Measurements from ENCODE around the gene NELL1. TPM values are rescaled to one million over a fixed set of nuclear protein-coding genes. Genes with fewer than 3 reads are reported as not detected.

The NELL1 gene
- total and polyA plus RNA-seq, 10 donors = 0.20 TPM; not detected in 9

GRCh38 chr11:20783220-20783619 lies 113.8 kb downstream of the NELL1 start:
- H3K4me3 ChIP-seq = no peak overlapping the region
- no peak for TF ChIP-seq POLR2A (IDR thresholded peaks at IDR 0.05)
- TF ChIP-seq, protein P1, sequence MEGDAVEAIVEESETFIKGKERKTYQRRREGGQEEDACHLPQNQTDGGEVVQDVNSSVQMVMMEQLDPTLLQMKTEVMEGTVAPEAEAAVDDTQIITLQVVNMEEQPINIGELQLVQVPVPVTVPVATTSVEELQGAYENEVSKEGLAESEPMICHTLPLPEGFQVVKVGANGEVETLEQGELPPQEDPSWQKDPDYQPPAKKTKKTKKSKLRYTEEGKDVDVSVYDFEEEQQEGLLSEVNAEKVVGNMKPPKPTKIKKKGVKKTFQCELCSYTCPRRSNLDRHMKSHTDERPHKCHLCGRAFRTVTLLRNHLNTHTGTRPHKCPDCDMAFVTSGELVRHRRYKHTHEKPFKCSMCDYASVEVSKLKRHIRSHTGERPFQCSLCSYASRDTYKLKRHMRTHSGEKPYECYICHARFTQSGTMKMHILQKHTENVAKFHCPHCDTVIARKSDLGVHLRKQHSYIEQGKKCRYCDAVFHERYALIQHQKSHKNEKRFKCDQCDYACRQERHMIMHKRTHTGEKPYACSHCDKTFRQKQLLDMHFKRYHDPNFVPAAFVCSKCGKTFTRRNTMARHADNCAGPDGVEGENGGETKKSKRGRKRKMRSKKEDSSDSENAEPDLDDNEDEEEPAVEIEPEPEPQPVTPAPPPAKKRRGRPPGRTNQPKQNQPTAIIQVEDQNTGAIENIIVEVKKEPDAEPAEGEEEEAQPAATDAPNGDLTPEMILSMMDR (IDR thresholded peaks at IDR 0.05 in 8 of 11, conservative IDR thresholded peaks at IDR 0.05 in 3 of 11) = no peak
- TF ChIP-seq POLR2AphosphoS5 (IDR thresholded peaks at IDR 0.05) = no peak
- no peak for DNase-seq
- H3K27me3 ChIP-seq (replicated peaks in 1 of 7) = no peaks in the 10 kb centered on the region
- H3K4me1 ChIP-seq = no peaks in the 10 kb centered on the region
- H3K9me3 ChIP-seq = peaks cover 0 to 5% (median 0%) of the 10 kb centered on the region in 8 donors
- H3K27ac ChIP-seq = no peak overlapping the region
- H3K36me3 ChIP-seq = no peaks in the 10 kb centered on the region
- 72 to 85% (median 74%) methylated on average over 4 of the region's 4 CpGs for WGBS, 5 donors
- intact Hi-C loops (cut with DNase I; ENCODE audit: low total_unique reads) = no loop called here

GRCh38 chr11:20790622-20791021 lies 121.2 kb downstream of the NELL1 start:
- no peaks in the 10 kb centered on the region for H3K27me3 ChIP-seq (replicated peaks in 1 of 7)
- H3K27ac ChIP-seq = no peak overlapping the region
- H3K9me3 ChIP-seq = no peaks in the 10 kb centered on the region
- no peaks in the 10 kb centered on the region for H3K36me3 ChIP-seq
- no peak overlapping the region for H3K4me3 ChIP-seq
- DNase-seq = no peak
- no peaks in the 10 kb centered on the region for H3K4me1 ChIP-seq
- TF ChIP-seq, protein P1 (IDR thresholded peaks at IDR 0.05 in 8 of 11, conservative IDR thresholded peaks at IDR 0.05 in 3 of 11) = no peak
- TF ChIP-seq POLR2AphosphoS5 (IDR thresholded peaks at IDR 0.05) = no peak
- no peak for TF ChIP-seq POLR2A (IDR thresholded peaks at IDR 0.05)
- intact Hi-C loops (cut with DNase I; ENCODE audit: low total_unique reads) = no loop called here
- WGBS, 5 donors = 72 to 87% (median 75%) methylated on average over 3 to 7 of the region's 7 CpGs

DNA sequence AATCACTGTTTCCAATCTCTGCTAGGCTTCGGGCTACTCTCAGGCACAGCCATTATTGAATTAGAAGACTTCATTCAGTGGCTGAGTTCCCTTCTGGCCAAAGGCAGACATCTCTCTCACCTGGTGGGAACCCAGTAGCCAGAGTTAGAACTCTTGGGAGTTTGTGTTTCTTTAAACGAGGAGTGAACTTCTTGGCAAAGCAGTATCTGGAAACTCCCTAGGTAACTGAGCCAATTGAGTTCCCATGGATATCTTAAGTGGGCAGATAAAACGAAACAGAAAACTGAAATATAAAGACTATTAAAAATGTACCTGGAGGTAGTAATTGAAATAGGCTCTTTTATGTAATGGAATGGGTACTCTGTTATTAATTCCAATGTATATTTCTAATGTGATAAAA lies 125.6 kb downstream of the NELL1 start:
- 66 to 80% (median 67%) methylated on average over 3 of the region's 3 CpGs for WGBS, 5 donors
- no peaks in the 10 kb centered on the region for H3K4me1 ChIP-seq
- intact Hi-C loops (cut with DNase I; ENCODE audit: low total_unique reads) = no loop called here
- TF ChIP-seq POLR2A (IDR thresholded peaks at IDR 0.05) = no peak
- TF ChIP-seq POLR2AphosphoS5 (IDR thresholded peaks at IDR 0.05) = no peak
- no peak overlapping the region for H3K4me3 ChIP-seq
- no peaks in the 10 kb centered on the region for H3K27me3 ChIP-seq (replicated peaks in 1 of 7)
- H3K27ac ChIP-seq = no peak overlapping the region
- DNase-seq = no peak
- H3K9me3 ChIP-seq = peaks cover 0 to 7% (median 0%) of the 10 kb centered on the region in 8 donors
- H3K36me3 ChIP-seq = no peaks in the 10 kb centered on the region

DNA sequence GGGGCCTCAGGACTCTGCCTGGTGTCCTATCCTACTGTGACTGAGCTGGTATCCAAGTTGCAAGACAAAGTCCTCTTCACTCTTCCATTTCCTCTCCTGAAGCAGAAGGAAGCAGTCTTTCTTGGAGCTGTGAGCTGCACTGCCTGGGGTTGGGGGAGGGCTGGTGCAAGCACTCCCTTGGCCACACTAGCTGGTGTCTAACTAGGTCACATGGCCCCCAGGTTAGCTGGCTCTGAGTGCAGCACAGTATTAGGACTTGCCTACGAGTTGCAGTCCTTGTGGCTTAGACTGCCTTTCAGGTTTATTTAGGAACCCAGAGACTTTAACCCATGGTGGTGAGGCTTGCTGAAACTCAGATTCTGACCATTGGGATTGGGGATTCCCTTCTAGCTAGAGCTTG lies 138.9 kb downstream of the NELL1 start:
- no peak for DNase-seq
- intact Hi-C loops (cut with DNase I; ENCODE audit: low total_unique reads) = no loop called here
- Histone ChIP-seq H3K27ac (no peak overlapping the region), H3K27me3 (replicated peaks in 1 of 7) (no peaks in the 10 kb centered on the region), H3K9me3 (peaks cover 0 to 71% (median 41%) of the 10 kb centered on the region in 8 donors), H3K4me1 (no peaks in the 10 kb centered on the region), H3K4me3 (no peak overlapping the region), H3K36me3 (no peaks in the 10 kb centered on the region)
- TF ChIP-seq, protein P1 (IDR thresholded peaks at IDR 0.05 in 8 of 11, conservative IDR thresholded peaks at IDR 0.05 in 3 of 11) = no peak
- TF ChIP-seq POLR2A (IDR thresholded peaks at IDR 0.05) = no peak
- no peak for TF ChIP-seq POLR2AphosphoS5 (IDR thresholded peaks at IDR 0.05)
- 20 to 58% (median 45%) methylated on average over 1 of the region's 1 CpG for WGBS, 5 donors

- Histone ChIP-seq H3K27me3 (replicated peaks in 1 of 7) (no peaks in the 10 kb centered on the region), H3K4me3 (no peak overlapping the region), H3K36me3 (no peaks in the 10 kb centered on the region), H3K4me1 (no peaks in the 10 kb centered on the region), H3K27ac (no peak overlapping the region), H3K9me3 (no peaks in the 10 kb centered on the region)
- DNase-seq = no peak
- intact Hi-C loops (cut with DNase I; ENCODE audit: low total_unique reads) = no loop called here
- 78 to 88% (median 84%) methylated on average over 2 of the region's 2 CpGs for WGBS, 5 donors
- TF ChIP-seq, protein P1 (IDR thresholded peaks at IDR 0.05 in 8 of 11, conservative IDR thresholded peaks at IDR 0.05 in 3 of 11) = no peak
- TF ChIP-seq POLR2AphosphoS5 (IDR thresholded peaks at IDR 0.05) = no peak
- TF ChIP-seq POLR2A (IDR thresholded peaks at IDR 0.05) = no peak
Measured at GRCh38 chr11:20821046-20821445, 151.7 kb downstream of the NELL1 start.

Data from spleen (tissue), 11 donors.